Measurements from ENCODE around the gene CHD8. TPM values are rescaled to one million over a fixed set of nuclear protein-coding genes. Genes with fewer than 3 reads are reported as not detected.
"Not testable (repeated sequence)": the region's sequence is repeated elsewhere in the genome, so short reads cannot be mapped to it uniquely, and the experiment has no call there.

Gene CHD8
- total RNA-seq, 1 experiment from 2014 or later = 57.4 TPM

GRCh38 chr14:21373980-21374379 lies 81.9 kb downstream of the CHD8 start:
- Histone ChIP-seq H3K9me2 (replicated peaks; ENCODE audit: low read length) (no peaks in the 10 kb centered on the region), H3K4me3 (ENCODE audit: low read length) (no peak overlapping the region), H3K4me2 (ENCODE audit: low read length) (no peak overlapping the region), H4K20me1 (ENCODE audit: low read length) (peaks cover 20% of the 10 kb centered on the region), H3K27ac (ENCODE audit: low read length) (no peak overlapping the region), H2AFZ (ENCODE audit: low read length) (no peak overlapping the region), H3K9ac (ENCODE audit: low read length) (no peak overlapping the region), H3K79me2 (ENCODE audit: low read length) (peaks cover 51% of the 10 kb centered on the region), H3K27me3 (ENCODE audit: low read length) (no peaks in the 10 kb centered on the region), H3F3A (ENCODE audit: low read length, unreplicated experiment) (no peaks in the 10 kb centered on the region), H3K36me3 (ENCODE audit: low read depth, low read length) (peaks cover 52% of the 10 kb centered on the region), H3K4me1 (ENCODE audit: insufficient read depth, low read length) (no peaks in the 10 kb centered on the region), H3K9me3 (ENCODE audit: low read length) (no peaks in the 10 kb centered on the region)
- intact Hi-C loops (cut with micrococcal nuclease) = no loop called here
- CTCF ChIA-PET = no interaction called here
- BruUV-seq (replicated peaks) = no TSS peak
- no peak for ATAC-seq
- DNase-seq = no peak
- POLR2A ChIA-PET (ENCODE audit: unreplicated experiment) = no interaction called here
- no peak for TF ChIP-seq EZH2phosphoT487 (IDR thresholded peaks at IDR 0.05; ENCODE audit: borderline replicate concordance, low read length)
- TF ChIP-seq, protein P1, sequence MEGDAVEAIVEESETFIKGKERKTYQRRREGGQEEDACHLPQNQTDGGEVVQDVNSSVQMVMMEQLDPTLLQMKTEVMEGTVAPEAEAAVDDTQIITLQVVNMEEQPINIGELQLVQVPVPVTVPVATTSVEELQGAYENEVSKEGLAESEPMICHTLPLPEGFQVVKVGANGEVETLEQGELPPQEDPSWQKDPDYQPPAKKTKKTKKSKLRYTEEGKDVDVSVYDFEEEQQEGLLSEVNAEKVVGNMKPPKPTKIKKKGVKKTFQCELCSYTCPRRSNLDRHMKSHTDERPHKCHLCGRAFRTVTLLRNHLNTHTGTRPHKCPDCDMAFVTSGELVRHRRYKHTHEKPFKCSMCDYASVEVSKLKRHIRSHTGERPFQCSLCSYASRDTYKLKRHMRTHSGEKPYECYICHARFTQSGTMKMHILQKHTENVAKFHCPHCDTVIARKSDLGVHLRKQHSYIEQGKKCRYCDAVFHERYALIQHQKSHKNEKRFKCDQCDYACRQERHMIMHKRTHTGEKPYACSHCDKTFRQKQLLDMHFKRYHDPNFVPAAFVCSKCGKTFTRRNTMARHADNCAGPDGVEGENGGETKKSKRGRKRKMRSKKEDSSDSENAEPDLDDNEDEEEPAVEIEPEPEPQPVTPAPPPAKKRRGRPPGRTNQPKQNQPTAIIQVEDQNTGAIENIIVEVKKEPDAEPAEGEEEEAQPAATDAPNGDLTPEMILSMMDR (conservative IDR thresholded peaks at IDR 0.05; ENCODE audit: low read depth, low read length) = no peak
- no peak for TF ChIP-seq EZH2 (IDR thresholded peaks at IDR 0.05; ENCODE audit: low read length, unreplicated experiment)

DNA sequence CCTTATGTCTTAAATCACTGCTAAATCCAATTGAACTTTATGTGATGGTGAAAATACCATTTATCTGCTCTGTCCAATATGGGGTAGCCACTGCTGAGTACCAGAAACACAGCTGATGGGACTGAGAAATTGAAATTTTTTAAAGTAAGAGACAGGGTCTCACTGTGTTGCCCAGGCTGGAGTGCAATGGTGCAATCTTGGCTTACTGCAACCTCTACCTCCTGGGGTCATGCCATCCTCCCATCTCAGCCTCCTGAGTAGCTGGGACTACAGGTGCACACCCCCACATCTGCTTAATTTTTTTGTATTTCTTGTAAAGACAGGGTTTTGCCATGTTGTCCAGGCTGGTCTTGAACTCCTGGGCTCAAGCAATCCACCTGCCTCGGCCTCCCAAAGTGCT lies 83.1 kb downstream of the CHD8 start:
- Histone ChIP-seq H3K79me2 (ENCODE audit: low read length) (peaks cover 40% of the 10 kb centered on the region), H4K20me1 (ENCODE audit: low read length) (peaks cover 17% of the 10 kb centered on the region), H3K36me3 (ENCODE audit: low read depth, low read length) (peaks cover 60% of the 10 kb centered on the region)
- H3K4me3 ChIP-seq (ENCODE audit: low read length); H3K4me2 ChIP-seq (ENCODE audit: low read length); DNase-seq; ATAC-seq; POLR2A ChIA-PET (ENCODE audit: unreplicated experiment); H3K9me2 ChIP-seq (replicated peaks; ENCODE audit: low read length); CTCF ChIA-PET; H2AFZ ChIP-seq (ENCODE audit: low read length); intact Hi-C loops (cut with micrococcal nuclease); H3K4me1 ChIP-seq (ENCODE audit: insufficient read depth, low read length); H3K9ac ChIP-seq (ENCODE audit: low read length); BruUV-seq (replicated peaks); H3K27ac ChIP-seq (ENCODE audit: low read length); H3K27me3 ChIP-seq (ENCODE audit: low read length); H3F3A ChIP-seq (ENCODE audit: low read length, unreplicated experiment); H3K9me3 ChIP-seq (ENCODE audit: low read length): not testable (repeated sequence)

DNA sequence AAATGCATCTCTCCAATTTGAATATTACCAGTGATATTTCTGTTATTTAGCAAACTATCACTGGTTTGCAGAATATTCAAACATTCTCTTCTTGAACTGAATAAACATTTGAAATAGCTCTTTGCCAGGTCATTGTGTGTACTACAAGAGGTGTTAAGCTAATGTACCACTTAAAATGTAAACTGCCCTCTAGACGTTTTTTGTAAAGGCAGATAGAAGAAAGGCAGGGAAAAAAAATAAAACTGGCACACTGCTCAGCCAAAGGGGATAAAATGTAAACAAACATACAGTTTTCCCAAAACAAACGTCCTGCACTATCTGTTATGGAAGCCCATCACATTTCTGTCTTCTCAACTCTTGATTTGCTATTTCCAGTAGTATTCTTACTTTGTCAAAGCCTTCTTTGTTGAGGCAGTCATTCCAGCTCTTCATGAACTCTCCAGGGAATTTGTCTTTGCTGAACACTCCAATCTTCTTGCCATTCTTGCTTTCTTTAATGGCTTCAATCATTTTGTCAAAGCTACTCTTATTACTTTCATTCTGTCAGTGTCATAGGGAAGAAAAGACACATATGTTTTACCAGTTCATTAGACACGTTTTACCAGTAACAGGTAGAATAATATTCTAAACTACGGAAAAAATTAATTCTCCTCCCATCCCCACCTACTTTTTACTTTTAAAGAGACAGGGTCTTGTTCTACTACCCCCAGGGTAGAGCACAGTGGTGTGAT lies 85.8 kb downstream of the CHD8 start:
- Histone ChIP-seq H3K27me3 (ENCODE audit: low read length) (no peaks in the 10 kb centered on the region), H3K4me2 (ENCODE audit: low read length) (no peak overlapping the region), H3K4me3 (ENCODE audit: low read length) (no peak overlapping the region), H4K20me1 (ENCODE audit: low read length) (peaks cover 4% of the 10 kb centered on the region; the same call in 1 of the 2 replicates), H3K9me2 (replicated peaks; ENCODE audit: low read length) (no peaks in the 10 kb centered on the region), H3K27ac (ENCODE audit: low read length) (no peak overlapping the region), H3K36me3 (ENCODE audit: low read depth, low read length) (peaks cover 68% of the 10 kb centered on the region), H2AFZ (ENCODE audit: low read length) (no peak overlapping the region), H3K9me3 (ENCODE audit: low read length) (no peaks in the 10 kb centered on the region), H3K79me2 (ENCODE audit: low read length) (peaks cover 13% of the 10 kb centered on the region), H3K9ac (ENCODE audit: low read length) (no peak overlapping the region), H3F3A (ENCODE audit: low read length, unreplicated experiment) (no peaks in the 10 kb centered on the region), H3K4me1 (ENCODE audit: insufficient read depth, low read length) (no peaks in the 10 kb centered on the region)
- BruUV-seq (replicated peaks) = TSS peak; percentile 16
- intact Hi-C loops (cut with micrococcal nuclease) = no loop called here
- ChIA-PET POLR2A (ENCODE audit: unreplicated experiment) (no interaction called here), CTCF (no interaction called here)
- ATAC-seq = no peak
- TF ChIP-seq EZH2phosphoT487 (IDR thresholded peaks at IDR 0.05; ENCODE audit: borderline replicate concordance, low read length) = no peak
- TF ChIP-seq EZH2 (IDR thresholded peaks at IDR 0.05; ENCODE audit: low read length, unreplicated experiment) = no peak
- TF ChIP-seq, protein P1 (conservative IDR thresholded peaks at IDR 0.05; ENCODE audit: low read depth, low read length) = no peak
- no peak for DNase-seq

Measured in PC-3 (cell line).